Gastroesophageal sphincter (tissue), 4 donors: ENCODE results near the gene SERP2. TPM values are rescaled to one million over a fixed set of nuclear protein-coding genes. Genes with fewer than 3 reads are reported as not detected.

Experiments used
- ATAC-seq: fragments of 150-250 bp; one replicate; pipeline ENCODE4 v1.9.1; 2016; ENCODE audit warnings: mild to moderate bottlenecking, moderate library complexity
- H3K27ac ChIP-seq, 4 donors: fragments of 200-600 bp; sonication (generic) in 3 of 4; 1 replicate in 3 of 4; 2 replicates in 1 of 4; pipeline ENCODE4 v1.5.1; 2016 to 2019
- H3K27me3 ChIP-seq: fragments of 200-600 bp; sonication (generic); one replicate; pipeline ENCODE4 v1.5.1; 2019
- H3K36me3 ChIP-seq, 2 donors: fragments of 200-600 bp; sonication (generic); one replicate each; pipeline ENCODE4 v1.5.1; 2019; ENCODE audit warnings: control low read depth in 1 of 2
- H3K4me1 ChIP-seq, 3 donors: fragments of 200-600 bp; sonication (generic); 1 replicate in 2 of 3; 2 replicates in 1 of 3; pipeline ENCODE4 v1.5.1; 2016 to 2019; ENCODE audit warnings: control low read depth in 2 of 3
- H3K4me3 ChIP-seq, 2 donors: fragments of 200-600 bp; sonication (generic); one replicate each; pipeline ENCODE4 v1.5.1; 2019; ENCODE audit warnings: mild to moderate bottlenecking in 1 of 2, moderate library complexity in 1 of 2
- H3K9me3 ChIP-seq, 3 donors: fragments of 200-600 bp; sonication (generic); one replicate each; pipeline ENCODE4 v1.5.1; 2017 to 2019; ENCODE audit warnings: control low read depth in 2 of 3
- EP300 ChIP-seq: sonication (generic); formaldehyde crosslinking; IDR thresholded peaks from one replicate; pipeline ENCODE4 v1.6.1; 2017; ENCODE audit warnings: antibody characterized with exemption, mild to moderate bottlenecking
- POLR2A ChIP-seq, 2 donors: fragments of 450-650 bp; IDR thresholded peaks; one replicate each; pipeline ENCODE4 v1.6.1; 2017; ENCODE audit warnings: antibody characterized with exemption in 2 of 2, mild to moderate bottlenecking in 2 of 2, moderate library complexity in 1 of 2
- POLR2AphosphoS5 ChIP-seq: sonication (generic); formaldehyde crosslinking; IDR thresholded peaks from one replicate; pipeline ENCODE4 v1.6.1; 2017; ENCODE audit warnings: antibody characterized with exemption
- whole genome bisulfite sequencing, 2 donors: methylation state at CpG; one replicate each; pipeline ENCODE4 v1.1.5; 2018; ENCODE audit warnings: low coverage in 1 of 2; 5-methylcytosine and 5-hydroxymethylcytosine counted together
- total RNA-seq, 4 donors: library from RNA; depleted of rRNA; stranded (reverse); fragments of >200 nt; gene quantifications; one replicate each; pipeline ENCODE4 v1.1.0, GENCODE V29; 2016
- TF ChIP-seq, protein P1 (sequence below), 4 experiments: fragments of 200-600 bp in 2 of 4; fragments of 450-650 bp in 2 of 4; sonication (generic) in 1 of 4; IDR thresholded peaks; one replicate each; pipeline ENCODE4 v1.5.1; 2017 to 2019; ENCODE audit warnings: antibody characterized with exemption in 4 of 4, mild to moderate bottlenecking in 2 of 4, moderate library complexity in 2 of 4

Gene SERP2
- total RNA-seq, 4 donors from 2014 or later = 6.9 to 15.6 (median 11.5) TPM

DNA sequence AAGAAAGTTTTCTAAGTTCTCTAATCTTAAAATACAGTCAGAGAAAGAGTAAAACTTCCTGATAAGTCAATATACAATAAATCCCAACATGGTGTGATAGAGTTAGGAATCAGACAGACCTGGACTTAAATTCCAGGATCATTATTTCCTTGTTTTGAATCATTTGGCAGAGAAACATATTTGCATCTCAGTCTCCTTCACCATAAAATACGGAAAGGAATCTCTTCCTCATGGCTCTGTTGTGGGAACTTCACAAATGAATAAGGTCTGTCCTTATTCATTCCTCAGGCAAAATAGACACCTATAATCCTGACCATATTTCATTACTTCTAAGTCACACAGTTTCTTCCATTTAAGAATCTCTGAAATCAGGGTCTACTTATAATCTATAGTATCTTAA, 19.3 kb upstream of the SERP2 start:
- Histone ChIP-seq H3K27ac (no peak overlapping the region), H3K4me1 (no peaks in the 10 kb centered on the region), H3K4me3 (no peak overlapping the region), H3K36me3 (no peaks in the 10 kb centered on the region), H3K9me3 (no peaks in the 10 kb centered on the region), H3K27me3 (no peaks in the 10 kb centered on the region)
- no peak for ATAC-seq
- 81 to 82% methylated on average over 1 of the region's 1 CpG for WGBS, 2 donors
- TF ChIP-seq POLR2AphosphoS5 = no peak
- TF ChIP-seq POLR2A (IDR thresholded peaks at IDR 0.05) = no peak
- no peak for TF ChIP-seq EP300
- TF ChIP-seq, protein P1, sequence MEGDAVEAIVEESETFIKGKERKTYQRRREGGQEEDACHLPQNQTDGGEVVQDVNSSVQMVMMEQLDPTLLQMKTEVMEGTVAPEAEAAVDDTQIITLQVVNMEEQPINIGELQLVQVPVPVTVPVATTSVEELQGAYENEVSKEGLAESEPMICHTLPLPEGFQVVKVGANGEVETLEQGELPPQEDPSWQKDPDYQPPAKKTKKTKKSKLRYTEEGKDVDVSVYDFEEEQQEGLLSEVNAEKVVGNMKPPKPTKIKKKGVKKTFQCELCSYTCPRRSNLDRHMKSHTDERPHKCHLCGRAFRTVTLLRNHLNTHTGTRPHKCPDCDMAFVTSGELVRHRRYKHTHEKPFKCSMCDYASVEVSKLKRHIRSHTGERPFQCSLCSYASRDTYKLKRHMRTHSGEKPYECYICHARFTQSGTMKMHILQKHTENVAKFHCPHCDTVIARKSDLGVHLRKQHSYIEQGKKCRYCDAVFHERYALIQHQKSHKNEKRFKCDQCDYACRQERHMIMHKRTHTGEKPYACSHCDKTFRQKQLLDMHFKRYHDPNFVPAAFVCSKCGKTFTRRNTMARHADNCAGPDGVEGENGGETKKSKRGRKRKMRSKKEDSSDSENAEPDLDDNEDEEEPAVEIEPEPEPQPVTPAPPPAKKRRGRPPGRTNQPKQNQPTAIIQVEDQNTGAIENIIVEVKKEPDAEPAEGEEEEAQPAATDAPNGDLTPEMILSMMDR (IDR thresholded peaks at IDR 0.05) = no peak

DNA sequence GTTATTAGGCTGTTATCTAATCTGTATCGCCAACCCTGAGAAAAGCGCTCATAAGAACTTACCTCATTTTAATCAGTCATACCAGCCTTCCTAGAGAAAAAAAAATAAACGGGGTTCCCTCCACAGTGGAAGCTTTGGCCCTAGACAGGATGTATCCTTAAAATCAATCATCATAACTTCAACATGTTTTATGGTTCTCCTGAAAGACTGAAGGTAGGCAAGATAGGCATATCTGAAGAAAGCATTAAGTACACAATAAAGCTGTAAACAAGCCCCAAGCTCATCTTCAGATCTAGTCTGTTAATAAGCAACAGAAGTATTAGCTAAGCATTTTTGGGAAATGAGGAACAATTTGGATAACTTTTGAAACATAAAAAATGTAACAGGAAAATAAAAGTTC, 18.7 kb upstream of the SERP2 start:
- WGBS, 2 donors = 69 to 78% methylated on average over 3 of the region's 3 CpGs
- Histone ChIP-seq H3K9me3 (no peaks in the 10 kb centered on the region), H3K4me1 (no peaks in the 10 kb centered on the region), H3K4me3 (no peak overlapping the region), H3K27me3 (no peaks in the 10 kb centered on the region), H3K36me3 (no peaks in the 10 kb centered on the region), H3K27ac (no peak overlapping the region)
- TF ChIP-seq POLR2A (IDR thresholded peaks at IDR 0.05) = no peak
- ATAC-seq = no peak

DNA sequence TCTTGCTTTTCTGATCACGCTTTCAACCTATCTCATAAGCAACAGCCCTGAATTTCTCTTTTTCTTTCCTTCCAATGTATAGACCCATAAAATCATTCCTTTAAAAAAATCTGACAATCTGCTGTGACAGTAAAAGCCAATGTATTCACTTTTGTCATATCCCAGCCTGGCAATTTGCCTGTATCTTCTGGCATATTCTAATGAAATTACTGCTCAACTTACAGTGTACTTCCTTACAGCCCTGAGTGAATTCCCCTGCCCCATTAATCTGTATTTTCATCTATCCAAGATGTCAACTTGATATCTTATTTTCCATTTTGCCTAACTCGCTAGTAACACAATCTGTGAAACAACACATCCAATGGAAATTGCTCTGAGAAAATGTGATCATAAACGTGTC, 18.0 kb upstream of the SERP2 start:
- no peak for TF ChIP-seq EP300
- TF ChIP-seq, protein P1 (IDR thresholded peaks at IDR 0.05) = no peak
- TF ChIP-seq POLR2A (IDR thresholded peaks at IDR 0.05) = no peak
- no peak for TF ChIP-seq POLR2AphosphoS5
- Histone ChIP-seq H3K4me1 (no peaks in the 10 kb centered on the region), H3K36me3 (no peaks in the 10 kb centered on the region), H3K4me3 (no peak overlapping the region), H3K27ac (no peak overlapping the region), H3K9me3 (no peaks in the 10 kb centered on the region), H3K27me3 (no peaks in the 10 kb centered on the region)
- ATAC-seq = no peak
- 88 to 89% methylated on average over 3 of the region's 3 CpGs for WGBS, 2 donors

DNA sequence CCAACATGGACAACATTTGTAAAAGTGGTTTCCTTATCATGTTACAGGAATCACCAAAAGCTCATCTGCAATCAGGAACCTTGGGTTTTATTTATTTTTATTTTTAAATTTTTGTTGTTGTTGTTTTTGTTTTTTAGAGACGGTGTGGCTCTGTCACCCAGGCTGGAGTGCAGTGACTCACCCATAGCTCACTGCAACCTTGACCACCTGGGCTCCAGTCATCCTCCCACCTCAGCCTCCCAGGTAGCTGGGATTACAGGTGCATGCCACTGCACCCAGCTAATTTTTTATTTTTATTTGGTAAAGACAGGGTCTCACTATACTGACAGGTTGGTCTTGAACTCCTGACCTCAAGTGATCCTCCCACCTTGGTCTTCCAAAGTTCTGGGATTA, 13.6 kb upstream of the SERP2 start:
- H3K36me3 ChIP-seq = no peaks in the 10 kb centered on the region
- no peak for ATAC-seq
- H3K27me3 ChIP-seq = no peaks in the 10 kb centered on the region
- H3K4me1 ChIP-seq = no peaks in the 10 kb centered on the region
- H3K27ac ChIP-seq = no peak overlapping the region
- no peak for TF ChIP-seq POLR2AphosphoS5
- no peak for TF ChIP-seq EP300
- TF ChIP-seq, protein P1 (IDR thresholded peaks at IDR 0.05) = no peak
- no peak for TF ChIP-seq POLR2A (IDR thresholded peaks at IDR 0.05)
- H3K4me3 ChIP-seq = no peak overlapping the region
- WGBS, 2 donors = 100% methylated on average over 1 of the region's 1 CpG; no CpG with 5 or more reads in 1 of the 2 donors
- H3K9me3 ChIP-seq = no peaks in the 10 kb centered on the region

DNA sequence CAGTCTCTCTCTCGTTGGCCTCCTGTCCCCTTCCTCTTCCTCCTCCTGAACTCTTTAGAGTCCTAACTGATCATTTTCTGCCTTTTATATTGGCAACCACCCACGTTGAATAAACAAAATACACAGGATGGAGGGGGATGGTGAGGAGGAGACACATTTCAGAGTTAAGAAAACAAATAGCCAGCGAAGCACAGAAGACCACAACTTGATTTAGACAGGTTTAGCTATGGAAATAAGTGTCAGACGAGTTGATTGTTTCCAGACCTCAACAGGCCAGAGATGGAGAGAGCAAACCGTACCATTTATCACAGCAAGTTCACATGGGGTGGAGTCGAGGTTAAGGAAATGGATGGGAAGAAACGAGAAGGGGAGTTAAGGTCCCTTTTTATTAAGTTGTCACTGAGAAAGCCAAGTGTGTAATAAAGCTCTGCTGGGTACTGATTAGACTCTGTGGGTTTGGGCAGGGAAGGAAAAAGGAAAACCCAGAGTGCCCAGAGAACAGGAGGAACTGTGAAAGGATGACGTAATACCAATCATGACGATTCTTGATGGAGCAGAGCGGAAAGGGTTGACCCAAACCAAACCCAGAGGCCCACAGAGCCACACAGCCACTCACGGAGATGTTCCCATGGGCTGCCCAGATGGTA, 11.1 kb upstream of the SERP2 start:
- Histone ChIP-seq H3K36me3 (no peaks in the 10 kb centered on the region), H3K27me3 (no peaks in the 10 kb centered on the region), H3K27ac (no peak overlapping the region), H3K4me3 (no peak overlapping the region), H3K4me1 (no peaks in the 10 kb centered on the region), H3K9me3 (no peaks in the 10 kb centered on the region)
- ATAC-seq = no peak
- 49 to 63% methylated on average over 9 to 10 of the region's 11 CpGs for WGBS, 2 donors
- TF ChIP-seq, protein P1 (IDR thresholded peaks at IDR 0.05) = no peak
- TF ChIP-seq POLR2A (IDR thresholded peaks at IDR 0.05) (no peak), POLR2AphosphoS5 (no peak), EP300 (no peak)
